Sigmoid colon (tissue), 7 donors: Measurements from ENCODE around the gene OR10A6. TPM values are rescaled to one million over a fixed set of nuclear protein-coding genes. Genes with fewer than 3 reads are reported as not detected.

Source experiments
- DNase-seq: peaks from one replicate; pipeline ENCODE4 v3.0.0-alpha.2; 2019
- H3K27ac ChIP-seq, 4 donors: fragments of 200-600 bp; sonication (generic); one replicate each; pipeline ENCODE4 v1.5.1; 2016 to 2019; ENCODE audit warnings: mild to moderate bottlenecking in 1 of 4
- H3K27me3 ChIP-seq, 3 donors: fragments of 200-600 bp; sonication (generic); one replicate each; pipeline ENCODE4 v1.5.1; 2019; ENCODE audit warnings: mild to moderate bottlenecking in 1 of 3
- H3K36me3 ChIP-seq, 4 donors: fragments of 200-600 bp; sonication (generic); one replicate each; pipeline ENCODE4 v1.5.1; 2016 to 2019
- H3K4me1 ChIP-seq, 4 donors: fragments of 200-600 bp; sonication (generic); one replicate each; pipeline ENCODE4 v1.5.1; 2017 to 2019
- H3K4me3 ChIP-seq, 4 donors: fragments of 200-600 bp; sonication (generic); one replicate each; pipeline ENCODE4 v1.5.1; 2017 to 2019; ENCODE audit warnings: mild to moderate bottlenecking in 2 of 4, moderate library complexity in 1 of 4
- H3K9me3 ChIP-seq, 4 donors: fragments of 200-600 bp in 3 of 4; sonication (generic) in 3 of 4; one replicate each; pipeline versions ENCODE4 v1.5.1 to v1.6.1; 2013 to 2019
- EP300 ChIP-seq, 4 donors: sonication (generic); formaldehyde crosslinking; IDR thresholded peaks; one replicate each; pipeline ENCODE4 v1.6.1; 2017; ENCODE audit warnings: antibody characterized with exemption in 4 of 4
- POLR2A ChIP-seq, 2 donors: fragments of 450-650 bp; IDR thresholded peaks; one replicate each; pipeline ENCODE4 v1.6.1; 2016; ENCODE audit warnings: antibody characterized with exemption in 2 of 2, mild to moderate bottlenecking in 2 of 2, moderate library complexity in 2 of 2
- POLR2AphosphoS5 ChIP-seq, 4 donors: sonication (generic); formaldehyde crosslinking; IDR thresholded peaks; one replicate each; pipeline ENCODE4 v1.6.1; 2017; ENCODE audit warnings: antibody characterized with exemption in 4 of 4
- WGBS, 2 donors: extraction: QIAGEN DNeasy Blood & Tissue Kit; methylation state at CpG; one replicate each; pipeline ENCODE4 v1.1.7; 2013; 5-methylcytosine and 5-hydroxymethylcytosine counted together
- intact Hi-C: fragments of 100-400 bp; cut with DNase I; formaldehyde crosslinking; loops from one replicate; pipeline ENCODE4 v1.15.1; 2023
- polyA plus RNA-seq, 3 donors: library from polyadenylated mRNA; stranded (reverse); fragments of 200-250 nt; gene quantifications; one replicate each; pipeline ENCODE4 v1.2.3, GENCODE V29; 2013
- total RNA-seq, 4 donors: library from RNA; depleted of rRNA; stranded (reverse); fragments of >200 nt; gene quantifications; one replicate each; pipeline ENCODE4 v1.1.0, GENCODE V29; 2016
- TF ChIP-seq, protein P1 (sequence below), 4 experiments: fragments of 450-650 bp in 3 of 4; fragments of 200-600 bp in 1 of 4; IDR thresholded peaks; one replicate each; pipeline ENCODE4 v1.5.1; 2016 to 2019; ENCODE audit warnings: antibody characterized with exemption in 4 of 4, mild to moderate bottlenecking in 3 of 4, moderate library complexity in 2 of 4
- donor health status: healthy with polysubstance abuse.
- donor health status: Bipolar disorder and iron deficiency.
- donor health status: healthy.

Gene OR10A6
- total and polyA plus RNA-seq, 7 donors = not detected

DNA sequence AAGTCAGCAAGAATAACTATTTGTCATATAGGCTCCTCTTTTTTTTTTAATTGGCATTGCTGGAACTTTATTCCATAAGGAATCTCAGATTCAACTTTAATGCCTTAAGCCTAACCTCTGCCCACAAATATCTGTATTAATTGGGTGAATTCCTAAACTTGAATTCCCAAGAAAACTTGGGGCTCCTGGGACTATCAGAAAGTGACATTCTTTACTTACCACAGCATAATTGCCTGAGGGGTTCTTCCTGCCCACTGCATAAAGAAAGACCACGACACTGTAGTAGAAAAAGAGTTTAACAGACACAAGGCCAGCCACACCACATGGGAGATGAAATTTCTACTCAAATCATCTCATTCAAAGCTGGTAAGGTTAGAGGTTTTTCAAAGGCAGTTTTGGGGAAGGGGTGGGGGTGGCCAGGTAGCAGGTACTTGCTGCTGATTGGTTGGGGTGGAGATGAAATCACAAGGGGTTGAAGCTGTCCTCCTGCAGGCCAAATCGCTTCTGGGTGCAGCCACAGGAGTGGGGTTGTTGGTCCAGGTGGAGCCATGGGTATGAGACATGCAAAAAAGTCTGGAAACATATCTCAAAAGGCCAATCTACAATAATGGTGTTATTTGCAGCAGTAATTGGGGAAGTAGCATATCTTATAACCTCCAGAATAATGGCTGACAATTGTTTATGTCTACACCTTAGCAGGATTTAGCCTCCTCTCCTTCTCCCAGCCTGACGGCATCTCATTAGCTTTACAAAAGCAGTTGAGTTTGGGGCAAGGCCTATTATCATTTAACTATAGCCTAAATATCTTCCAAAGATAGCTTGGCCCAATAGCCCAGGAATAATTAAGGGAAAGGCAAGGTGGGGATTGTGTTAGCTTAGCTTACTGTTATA is 38.9 kb upstream of the OR10A6 start:
- WGBS, 2 donors = 78 to 79% methylated on average over 3 of the region's 3 CpGs
- TF ChIP-seq POLR2AphosphoS5 (IDR thresholded peaks at IDR 0.05) (no peak), POLR2A (IDR thresholded peaks at IDR 0.05) (no peak), EP300 (IDR thresholded peaks at IDR 0.05) (no peak)
- TF ChIP-seq, protein P1, sequence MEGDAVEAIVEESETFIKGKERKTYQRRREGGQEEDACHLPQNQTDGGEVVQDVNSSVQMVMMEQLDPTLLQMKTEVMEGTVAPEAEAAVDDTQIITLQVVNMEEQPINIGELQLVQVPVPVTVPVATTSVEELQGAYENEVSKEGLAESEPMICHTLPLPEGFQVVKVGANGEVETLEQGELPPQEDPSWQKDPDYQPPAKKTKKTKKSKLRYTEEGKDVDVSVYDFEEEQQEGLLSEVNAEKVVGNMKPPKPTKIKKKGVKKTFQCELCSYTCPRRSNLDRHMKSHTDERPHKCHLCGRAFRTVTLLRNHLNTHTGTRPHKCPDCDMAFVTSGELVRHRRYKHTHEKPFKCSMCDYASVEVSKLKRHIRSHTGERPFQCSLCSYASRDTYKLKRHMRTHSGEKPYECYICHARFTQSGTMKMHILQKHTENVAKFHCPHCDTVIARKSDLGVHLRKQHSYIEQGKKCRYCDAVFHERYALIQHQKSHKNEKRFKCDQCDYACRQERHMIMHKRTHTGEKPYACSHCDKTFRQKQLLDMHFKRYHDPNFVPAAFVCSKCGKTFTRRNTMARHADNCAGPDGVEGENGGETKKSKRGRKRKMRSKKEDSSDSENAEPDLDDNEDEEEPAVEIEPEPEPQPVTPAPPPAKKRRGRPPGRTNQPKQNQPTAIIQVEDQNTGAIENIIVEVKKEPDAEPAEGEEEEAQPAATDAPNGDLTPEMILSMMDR (IDR thresholded peaks at IDR 0.05) = no peak
- no peaks in the 10 kb centered on the region for H3K4me1 ChIP-seq
- H3K36me3 ChIP-seq = no peaks in the 10 kb centered on the region
- no peak overlapping the region for H3K4me3 ChIP-seq
- DNase-seq = no peak
- no peaks in the 10 kb centered on the region for H3K27me3 ChIP-seq
- H3K9me3 ChIP-seq = no peaks in the 10 kb centered on the region
- H3K27ac ChIP-seq = no peak overlapping the region
- intact Hi-C loops = no loop called here

DNA sequence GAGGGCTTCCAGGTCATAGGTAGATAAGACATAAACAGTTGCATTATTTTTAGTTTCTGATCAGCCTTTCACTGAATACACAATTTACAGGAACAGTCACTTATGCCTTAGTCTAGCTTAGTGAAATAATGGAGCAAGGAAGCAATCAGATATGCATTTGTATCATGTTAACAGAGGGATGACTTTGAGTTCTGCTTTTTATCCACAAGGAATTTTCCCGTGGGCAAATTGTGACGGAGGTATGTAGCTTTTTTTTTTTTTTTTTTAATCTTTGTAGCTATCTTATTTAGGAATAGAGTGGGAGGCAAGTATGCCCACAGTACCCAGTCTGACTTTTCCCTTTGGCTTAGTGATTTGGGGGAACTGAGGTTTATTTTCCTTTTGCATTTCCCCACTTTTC is 37.6 kb upstream of the OR10A6 start:
- Histone ChIP-seq H3K4me1 (no peaks in the 10 kb centered on the region), H3K4me3 (no peak overlapping the region), H3K27me3 (no peaks in the 10 kb centered on the region), H3K9me3 (no peaks in the 10 kb centered on the region), H3K27ac (no peak overlapping the region), H3K36me3 (no peaks in the 10 kb centered on the region)
- no peak for DNase-seq
- intact Hi-C loops = no loop called here
- TF ChIP-seq POLR2AphosphoS5 (IDR thresholded peaks at IDR 0.05) (no peak), EP300 (IDR thresholded peaks at IDR 0.05) (no peak), POLR2A (IDR thresholded peaks at IDR 0.05) (no peak)
- TF ChIP-seq, protein P1 (IDR thresholded peaks at IDR 0.05) = no peak
- WGBS, 2 donors = 68% methylated on average over 2 of the region's 2 CpGs

DNA sequence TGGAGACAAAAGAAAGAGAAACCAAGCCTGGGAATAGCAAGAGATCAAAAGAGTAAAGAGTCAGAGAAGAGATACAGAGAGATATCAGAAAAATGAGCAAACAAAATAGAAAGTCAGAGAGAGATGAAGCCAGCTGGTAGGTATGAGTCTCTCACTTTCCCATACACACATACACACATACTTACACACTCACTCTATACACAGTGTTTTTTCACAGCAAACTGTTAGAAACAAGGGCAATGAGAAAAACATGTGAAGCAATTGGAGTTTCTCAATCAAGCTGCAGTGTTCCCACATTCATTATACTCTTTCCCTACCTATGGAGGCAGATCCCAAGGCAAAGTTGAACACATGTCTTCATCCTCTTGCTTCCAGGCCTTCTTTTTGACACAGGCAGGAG is 36.8 kb upstream of the OR10A6 start:
- intact Hi-C loops = no loop called here
- no peak overlapping the region for H3K27ac ChIP-seq
- no peaks in the 10 kb centered on the region for H3K27me3 ChIP-seq
- no peak for DNase-seq
- H3K9me3 ChIP-seq = no peaks in the 10 kb centered on the region
- no peak overlapping the region for H3K4me3 ChIP-seq
- TF ChIP-seq POLR2AphosphoS5 (IDR thresholded peaks at IDR 0.05) (no peak), POLR2A (IDR thresholded peaks at IDR 0.05) (no peak), EP300 (IDR thresholded peaks at IDR 0.05) (no peak)
- TF ChIP-seq, protein P1 (IDR thresholded peaks at IDR 0.05) = no peak
- no peaks in the 10 kb centered on the region for H3K36me3 ChIP-seq
- no peaks in the 10 kb centered on the region for H3K4me1 ChIP-seq

DNA sequence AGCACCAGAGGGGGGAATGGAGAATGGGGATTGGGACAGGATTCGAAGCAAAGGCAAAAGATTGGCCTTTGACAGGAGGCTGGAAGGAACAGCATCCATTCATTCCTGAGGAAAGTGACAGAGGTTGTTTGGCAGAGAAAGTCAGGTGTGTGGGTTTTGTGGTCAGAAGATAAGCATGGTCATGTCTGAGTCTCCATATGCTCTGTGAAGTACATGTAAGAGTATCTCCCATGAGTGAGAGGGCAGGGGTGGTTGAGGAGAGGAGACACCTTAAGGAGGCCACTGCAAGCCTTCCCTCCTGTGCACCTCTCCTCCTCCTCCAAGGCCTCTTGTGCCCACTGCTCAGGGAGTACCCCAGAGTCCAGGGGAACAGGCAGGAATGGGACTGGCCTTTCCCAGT is 36.0 kb upstream of the OR10A6 start:
- no peak overlapping the region for H3K27ac ChIP-seq
- TF ChIP-seq POLR2AphosphoS5 (IDR thresholded peaks at IDR 0.05) = no peak
- TF ChIP-seq, protein P1 (IDR thresholded peaks at IDR 0.05) = no peak
- H3K27me3 ChIP-seq = no peaks in the 10 kb centered on the region
- no peaks in the 10 kb centered on the region for H3K4me1 ChIP-seq
- intact Hi-C loops = no loop called here
- H3K9me3 ChIP-seq = no peaks in the 10 kb centered on the region
- DNase-seq = no peak
- H3K4me3 ChIP-seq = no peak overlapping the region
- H3K36me3 ChIP-seq = no peaks in the 10 kb centered on the region
- whole genome bisulfite sequencing, 2 donors = 80 to 84% methylated on average over 1 of the region's 1 CpG

DNA sequence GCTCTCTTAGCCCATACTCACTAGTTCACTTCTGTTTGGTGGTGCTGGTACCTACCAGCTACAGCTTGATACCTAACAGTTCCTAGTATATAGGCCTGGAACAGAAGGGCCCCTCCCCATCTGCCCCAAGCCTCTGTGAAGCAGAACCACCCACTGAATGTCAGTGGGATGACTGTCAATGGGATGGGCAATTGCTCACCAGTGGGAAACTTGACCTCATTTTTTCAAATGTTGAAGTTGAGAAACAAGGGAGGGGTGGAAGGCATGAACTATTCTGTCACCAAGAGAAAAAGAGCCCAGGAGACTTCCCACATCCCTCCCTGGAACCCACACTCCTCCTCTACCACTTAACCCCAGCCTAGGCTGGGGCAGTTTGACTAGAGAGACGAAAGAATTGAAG is 34.3 kb upstream of the OR10A6 start, which contains the start of gene NLRP10:
NLRP10 (minus strand) TSS at position 62 of the 400 bp plus-strand sequence. CDS start 1,952 bp downstream, outside the sequence.
- no peak for TF ChIP-seq EP300 (IDR thresholded peaks at IDR 0.05)
- no peaks in the 10 kb centered on the region for H3K9me3 ChIP-seq
- intact Hi-C loops = no loop called here
- no peak within 1 kb of the TSS for H3K27ac ChIP-seq
- no peak for DNase-seq
- no peaks in the 10 kb centered on the region for H3K27me3 ChIP-seq
- WGBS, 2 donors = 86 to 88% methylated on average over 1 of the region's 1 CpG
- no peaks in the 10 kb centered on the region for H3K4me1 ChIP-seq
- no peaks in the 10 kb centered on the region for H3K36me3 ChIP-seq
- H3K4me3 ChIP-seq = no peak within 1 kb of the TSS
